Heart left ventricle (tissue), 13 donors: Measurements from ENCODE around the gene CBFA2T3.

Experiments
- POLR2A ChIP-seq, 2 donors: fragments of 450-650 bp; IDR thresholded peaks; one replicate each; pipeline ENCODE4 v1.6.1; 2017; ENCODE audit warnings: antibody characterized with exemption in 2 of 2, mild to moderate bottlenecking in 2 of 2, moderate library complexity in 2 of 2
- TF ChIP-seq, protein P1 (sequence below), 12 donors: fragments of 200-600 bp; sonication (generic) in 4 of 12; IDR thresholded peaks; one replicate each; pipeline versions ENCODE4 v1.5.0 to v1.8.0; 2018 to 2022; ENCODE audit warnings: antibody characterized with exemption in 12 of 12, mild to moderate bottlenecking in 5 of 12
- donor health status: ischemic (EF 13 %, LVEDD 7.1; RV severe dilation, severe dysfunction).
- donor health status: DM: no; HTN: yes; CAD: no.
- donor health status: DM: no; HTN: no; CAD: no.
- donor health status: ischemic (EF 25% LVEDD 6.9; RV normal size, moderate dysfunction).
- donor health status: ischemic (EF 25% LVEDD 5.7; RV mildly dilated, moderate dysfunction).
- donor health status: ischemic (EF 35%, LVEDD 5.7; RV mildly dilated, moderate dysfunction).
- donor health status: nonischemic (EF 11% LVEDD 7.7; RV severe dilation, severe dysfunction).
- donor health status: DM: yes; HTN: yes; CAD: no.
- donor health status: PGD.
- donor health status: ischemic (EF 29% LVEDD 5.4; RV normal size, mild dysfunction).
- donor health status: nonischemic (EF 23%, LVEDD 6.1; RV moderate dilation, normal function).

DNA sequence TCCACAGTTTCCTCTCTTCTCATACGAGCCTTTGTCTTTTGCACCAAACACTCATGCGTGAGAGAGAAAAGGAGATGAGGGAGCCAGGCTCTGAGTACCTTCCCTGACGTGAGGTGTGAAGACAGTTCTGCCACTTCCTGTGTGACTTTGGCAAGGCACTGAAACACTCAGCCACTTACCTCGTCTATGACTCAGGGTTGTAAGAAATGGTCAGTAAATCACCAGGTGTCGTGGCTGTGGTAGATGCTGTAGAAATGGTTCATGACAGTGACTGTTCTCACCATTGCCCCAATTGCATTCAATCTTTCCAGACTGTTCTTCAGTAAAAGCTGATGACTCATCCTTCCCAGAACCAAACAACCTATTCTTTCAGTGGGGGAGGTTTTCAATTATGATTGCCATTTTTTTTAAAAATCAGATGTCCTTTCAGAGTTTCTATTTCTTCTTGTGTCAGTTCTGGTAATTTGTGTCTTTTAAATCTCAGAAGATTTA is 49.2 kb upstream of the CBFA2T3 start:
- no peak for TF ChIP-seq POLR2A (IDR thresholded peaks at IDR 0.05)
- TF ChIP-seq, protein P1, sequence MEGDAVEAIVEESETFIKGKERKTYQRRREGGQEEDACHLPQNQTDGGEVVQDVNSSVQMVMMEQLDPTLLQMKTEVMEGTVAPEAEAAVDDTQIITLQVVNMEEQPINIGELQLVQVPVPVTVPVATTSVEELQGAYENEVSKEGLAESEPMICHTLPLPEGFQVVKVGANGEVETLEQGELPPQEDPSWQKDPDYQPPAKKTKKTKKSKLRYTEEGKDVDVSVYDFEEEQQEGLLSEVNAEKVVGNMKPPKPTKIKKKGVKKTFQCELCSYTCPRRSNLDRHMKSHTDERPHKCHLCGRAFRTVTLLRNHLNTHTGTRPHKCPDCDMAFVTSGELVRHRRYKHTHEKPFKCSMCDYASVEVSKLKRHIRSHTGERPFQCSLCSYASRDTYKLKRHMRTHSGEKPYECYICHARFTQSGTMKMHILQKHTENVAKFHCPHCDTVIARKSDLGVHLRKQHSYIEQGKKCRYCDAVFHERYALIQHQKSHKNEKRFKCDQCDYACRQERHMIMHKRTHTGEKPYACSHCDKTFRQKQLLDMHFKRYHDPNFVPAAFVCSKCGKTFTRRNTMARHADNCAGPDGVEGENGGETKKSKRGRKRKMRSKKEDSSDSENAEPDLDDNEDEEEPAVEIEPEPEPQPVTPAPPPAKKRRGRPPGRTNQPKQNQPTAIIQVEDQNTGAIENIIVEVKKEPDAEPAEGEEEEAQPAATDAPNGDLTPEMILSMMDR (IDR thresholded peaks at IDR 0.05) = no peak
